SK-N-SH (cell line): ENCODE measurements around the gene IGF2BP2. TPM values are rescaled to one million over a fixed set of nuclear protein-coding genes. Genes with fewer than 3 reads are reported as not detected.

Source experiments
- CTCF ChIA-PET: fragments of 300-600, 350-600 bp; formaldehyde crosslinking; extraction: SDS; loops from one replicate; lab custom pipeline; 2021; lab: Yijun Ruan, JAX
- POLR2A ChIA-PET: fragments of 350-600 bp; sonication (Branson Sonifier 250); formaldehyde crosslinking; extraction: SDS; loops from one replicate; lab custom pipeline; 2020; ENCODE audit warnings: antibody characterized with exemption, inconsistent platforms; lab: Yijun Ruan, JAX
- DNase-seq: peaks from one replicate; pipeline ENCODE4 v3.0.0; 2012
- H2AFZ ChIP-seq: fragments of 200-600 bp; sonication (generic); 2 replicates; pipeline ENCODE4 v1.8.1; 2016; ENCODE audit warnings: antibody characterized with exemption, mild to moderate bottlenecking, low read depth
- H3F3A ChIP-seq: fragments of 200-600 bp; sonication (generic); replicated peaks from 2 replicates; pipeline ENCODE3; 2016; ENCODE audit warnings: antibody characterized with exemption, mild to moderate bottlenecking; ENCODE audit not compliant: insufficient read depth
- H3K27ac ChIP-seq, 2 experiments: fragments of 200-500 bp in 1 of 2; fragments of 200-600 bp in 1 of 2; sonication (Bioruptor generic) in 1 of 2; sonication (generic), shearing (Covaris generic) in 1 of 2; 2 replicates each; pipeline versions ENCODE4 v1.5.1 to v1.6.1; 2014 to 2016; ENCODE audit warnings: low read depth in 2 of 2, inconsistent platforms in 1 of 2, low read length in 1 of 2, mild to moderate bottlenecking in 1 of 2, mixed read lengths in 1 of 2
- H3K27me3 ChIP-seq: fragments of 200-600 bp; sonication (generic), shearing (Covaris generic); 2 replicates; pipeline ENCODE4 v1.6.1; 2016; ENCODE audit warnings: mixed run types; ENCODE audit not compliant: insufficient read depth
- H3K36me3 ChIP-seq, 2 experiments: fragments of 200-500 bp in 1 of 2; fragments of 200-600 bp in 1 of 2; sonication (Bioruptor generic) in 1 of 2; sonication (generic) in 1 of 2; replicated peaks in 1 of 2; 2 replicates each; pipeline versions ENCODE3 to v1.5.1; 2014 to 2016; ENCODE audit warnings: low read length in 1 of 2, mild to moderate bottlenecking in 1 of 2; ENCODE audit not compliant: insufficient read depth in 2 of 2, control insufficient read depth in 1 of 2
- H3K4me1 ChIP-seq, 2 experiments: fragments of 200-500 bp in 1 of 2; fragments of 200-600 bp in 1 of 2; sonication (Bioruptor generic) in 1 of 2; sonication (generic), shearing (Covaris generic) in 1 of 2; 2 replicates each; pipeline versions ENCODE4 v1.5.1 to v1.6.1; 2014 to 2016; ENCODE audit warnings: low read depth in 1 of 2, low read length in 1 of 2, mixed run types in 1 of 2; ENCODE audit not compliant: insufficient read depth in 2 of 2, control insufficient read depth in 1 of 2
- H3K4me2 ChIP-seq: fragments of 200-600 bp; sonication (generic), shearing (Covaris generic); 2 replicates; pipeline ENCODE4 v1.6.1; 2017; ENCODE audit warnings: mixed run types
- H3K4me3 ChIP-seq, 2 experiments: fragments of 200-500 bp in 1 of 2; fragments of 200-600 bp in 1 of 2; sonication (Bioruptor generic) in 1 of 2; sonication (generic), shearing (Covaris generic) in 1 of 2; 2 replicates each; pipeline versions ENCODE4 v1.5.1 to v1.8.1; 2014 to 2016; ENCODE audit warnings: low read depth in 2 of 2, inconsistent platforms in 1 of 2, low read length in 1 of 2, mild to moderate bottlenecking in 1 of 2, mixed read lengths in 1 of 2, moderate library complexity in 1 of 2
- H3K79me2 ChIP-seq: fragments of 200-600 bp; sonication (generic); 2 replicates; pipeline ENCODE4 v1.8.1; 2017; ENCODE audit warnings: mild to moderate bottlenecking; ENCODE audit not compliant: insufficient read depth
- H3K9ac ChIP-seq: fragments of 200-600 bp; sonication (generic); 2 replicates; pipeline ENCODE4 v1.6.1; 2017; ENCODE audit warnings: mixed run types
- H3K9me2 ChIP-seq: fragments of 200-600 bp; sonication (generic); 2 replicates; pipeline ENCODE4 v1.6.1; 2017; ENCODE audit warnings: mixed run types
- H3K9me3 ChIP-seq: fragments of 200-600 bp; sonication (generic); 2 replicates; pipeline ENCODE4 v1.6.1; 2017; ENCODE audit warnings: mixed run types, mild to moderate bottlenecking, moderate library complexity
- H4K20me1 ChIP-seq: fragments of 200-600 bp; sonication (generic); 2 replicates; pipeline ENCODE4 v1.6.1; 2017; ENCODE audit warnings: mild to moderate bottlenecking, mixed run types; ENCODE audit not compliant: insufficient read depth
- ELF1 ChIP-seq: IDR thresholded peaks from 2 replicates; pipeline ENCODE4 v1.4.0; 2012
- FOSL2 ChIP-seq: IDR thresholded peaks from 2 replicates; pipeline ENCODE4 v1.4.0; 2012; ENCODE audit warnings: low read depth, mild to moderate bottlenecking, moderate library complexity, borderline replicate concordance
- FOXJ3 ChIP-seq: sonication (generic); formaldehyde crosslinking; IDR thresholded peaks from 2 replicates; pipeline ENCODE4 v1.5.1; 2020; ENCODE audit warnings: mild to moderate bottlenecking, missing genetic modification reagents
- GABPA ChIP-seq: IDR thresholded peaks from 2 replicates; pipeline ENCODE4 v1.4.0; 2012; ENCODE audit warnings: low read depth, mild to moderate bottlenecking
- GATA2 ChIP-seq: sonication (generic); formaldehyde crosslinking; IDR thresholded peaks from 2 replicates; pipeline ENCODE4 v1.5.0; 2020; ENCODE audit warnings: mild to moderate bottlenecking, missing genetic modification reagents
- JUND ChIP-seq: IDR thresholded peaks from 2 replicates; pipeline ENCODE4 v1.4.0; 2012
- MEF2A ChIP-seq: IDR thresholded peaks from 2 replicates; pipeline ENCODE4 v1.4.0; 2012; ENCODE audit warnings: low read depth, borderline replicate concordance
- MXI1 ChIP-seq: IDR thresholded peaks from 2 replicates; pipeline ENCODE4 v1.6.1; 2012; ENCODE audit warnings: mild to moderate bottlenecking, low read depth, low read length, improper control_type of control experiment
- POLR2AphosphoS5 ChIP-seq: IDR thresholded peaks from 2 replicates; pipeline ENCODE4 v1.6.1; 2012; ENCODE audit warnings: low read depth, low read length
- RAD21 ChIP-seq: IDR thresholded peaks from 2 replicates; pipeline ENCODE4 v1.6.1; 2012; ENCODE audit warnings: mild to moderate bottlenecking, low read length
- RCOR1 ChIP-seq: fragments of 150-350 bp; IDR thresholded peaks from 2 replicates; pipeline ENCODE4 v1.6.1; 2017; ENCODE audit warnings: antibody characterized with exemption, low read length
- RFX5 ChIP-seq: IDR thresholded peaks from 2 replicates; pipeline ENCODE4 v1.6.1; 2012; ENCODE audit warnings: mild to moderate bottlenecking, improper control_type of control experiment, low read length
- RXRA ChIP-seq: IDR thresholded peaks from 2 replicates; pipeline ENCODE4 v1.4.0; 2012; ENCODE audit warnings: low read depth, mild to moderate bottlenecking, borderline replicate concordance
- SMC3 ChIP-seq: IDR thresholded peaks from 2 replicates; pipeline ENCODE4 v1.6.1; 2012; ENCODE audit warnings: low read depth, low read length, improper control_type of control experiment
- TCF12 ChIP-seq: IDR thresholded peaks from 2 replicates; pipeline ENCODE4 v1.4.0; 2012
- TEAD4 ChIP-seq: IDR thresholded peaks from 2 replicates; pipeline ENCODE4 v1.4.0; 2012; ENCODE audit warnings: mild to moderate bottlenecking, borderline replicate concordance; ENCODE audit not compliant: insufficient read depth
- YY1 ChIP-seq: IDR thresholded peaks from 2 replicates; pipeline ENCODE4 v1.4.0; 2012; ENCODE audit warnings: low read depth, mild to moderate bottlenecking
- WGBS: methylation state at CpG from one replicate; pipeline ENCODE4 v1.1.6; 2017; ENCODE audit warnings: low lambda C conversion rate; 5-methylcytosine and 5-hydroxymethylcytosine counted together
- polyA plus RNA-seq, 3 experiments: library from polyadenylated mRNA; depleted of rRNA; stranded (reverse); fragments of >200 nt; gene quantifications; 2 replicates each; pipeline ENCODE4 v1.2.3, GENCODE V29; 2012
- TF ChIP-seq, protein P1 (sequence below): fragments of 150-350 bp; IDR thresholded peaks from 2 replicates; pipeline ENCODE4 v1.6.1; 2016; ENCODE audit warnings: mild to moderate bottlenecking, low read depth, low read length
- TF ChIP-seq, protein P2 (sequence below): IDR thresholded peaks from 2 replicates; pipeline ENCODE4 v1.4.0; 2012; ENCODE audit warnings: low read depth
- TF ChIP-seq, protein P3 (sequence below): IDR thresholded peaks from 2 replicates; pipeline ENCODE4 v1.6.1; 2012; ENCODE audit warnings: mild to moderate bottlenecking, low read depth, low read length, moderate library complexity
- TF ChIP-seq, protein P4 (sequence below): IDR thresholded peaks from 2 replicates; pipeline ENCODE4 v1.4.0; 2012; ENCODE audit warnings: low read depth, borderline replicate concordance
- TF ChIP-seq, protein P5 (sequence below): fragments of 200-600 bp; sonication (generic); IDR thresholded peaks from 2 replicates; pipeline ENCODE4 v1.6.1; 2017; ENCODE audit warnings: antibody characterized with exemption, mild to moderate bottlenecking, moderate library complexity

The IGF2BP2 gene
- polyA plus RNA-seq, 1 of the 3 experiments (the other 2 are of a cell fraction), result 5.4 TPM

DNA sequence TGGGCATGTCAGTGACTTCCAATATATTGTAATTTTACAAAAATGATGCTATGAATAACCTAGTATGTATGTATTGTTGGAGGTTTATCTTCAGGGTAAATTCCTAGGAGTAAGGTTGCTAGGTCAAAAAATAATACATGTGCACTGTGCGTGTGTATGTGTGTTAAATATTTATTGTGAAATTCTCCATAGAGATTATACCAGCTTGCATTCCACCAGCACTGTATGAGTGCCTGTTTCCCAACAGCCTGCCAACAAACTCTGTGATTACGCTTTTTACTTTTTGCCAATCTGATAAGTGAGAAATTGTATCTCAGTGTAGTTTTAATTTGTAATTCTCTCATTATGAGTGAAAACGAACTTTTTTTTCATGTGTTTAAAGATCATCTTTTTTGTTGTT, 12.6 kb upstream of the IGF2BP2 start:
- Histone ChIP-seq H3K79me2 (no peaks in the 10 kb centered on the region), H3K36me3 (no peaks in the 10 kb centered on the region), H3K4me3 (no peak overlapping the region), H3K4me2 (no peak overlapping the region), H3F3A (no peaks in the 10 kb centered on the region)
- TF ChIP-seq RCOR1, result no peak
- no peak for TF ChIP-seq TEAD4
- TF ChIP-seq, protein P1, sequence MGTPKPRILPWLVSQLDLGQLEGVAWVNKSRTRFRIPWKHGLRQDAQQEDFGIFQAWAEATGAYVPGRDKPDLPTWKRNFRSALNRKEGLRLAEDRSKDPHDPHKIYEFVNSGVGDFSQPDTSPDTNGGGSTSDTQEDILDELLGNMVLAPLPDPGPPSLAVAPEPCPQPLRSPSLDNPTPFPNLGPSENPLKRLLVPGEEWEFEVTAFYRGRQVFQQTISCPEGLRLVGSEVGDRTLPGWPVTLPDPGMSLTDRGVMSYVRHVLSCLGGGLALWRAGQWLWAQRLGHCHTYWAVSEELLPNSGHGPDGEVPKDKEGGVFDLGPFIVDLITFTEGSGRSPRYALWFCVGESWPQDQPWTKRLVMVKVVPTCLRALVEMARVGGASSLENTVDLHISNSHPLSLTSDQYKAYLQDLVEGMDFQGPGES, result no peak
- TF ChIP-seq YY1, result no peak
- no peak for TF ChIP-seq GATA2 (CRISPR knock-in tag)
- no peak for TF ChIP-seq RFX5
- no peak for TF ChIP-seq SMC3
- TF ChIP-seq GABPA, result no peak
- TF ChIP-seq, protein P2, sequence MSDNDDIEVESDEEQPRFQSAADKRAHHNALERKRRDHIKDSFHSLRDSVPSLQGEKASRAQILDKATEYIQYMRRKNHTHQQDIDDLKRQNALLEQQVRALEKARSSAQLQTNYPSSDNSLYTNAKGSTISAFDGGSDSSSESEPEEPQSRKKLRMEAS, result no peak
- TF ChIP-seq FOSL2, result no peak
- no peak for TF ChIP-seq MXI1
- TF ChIP-seq, protein P3, sequence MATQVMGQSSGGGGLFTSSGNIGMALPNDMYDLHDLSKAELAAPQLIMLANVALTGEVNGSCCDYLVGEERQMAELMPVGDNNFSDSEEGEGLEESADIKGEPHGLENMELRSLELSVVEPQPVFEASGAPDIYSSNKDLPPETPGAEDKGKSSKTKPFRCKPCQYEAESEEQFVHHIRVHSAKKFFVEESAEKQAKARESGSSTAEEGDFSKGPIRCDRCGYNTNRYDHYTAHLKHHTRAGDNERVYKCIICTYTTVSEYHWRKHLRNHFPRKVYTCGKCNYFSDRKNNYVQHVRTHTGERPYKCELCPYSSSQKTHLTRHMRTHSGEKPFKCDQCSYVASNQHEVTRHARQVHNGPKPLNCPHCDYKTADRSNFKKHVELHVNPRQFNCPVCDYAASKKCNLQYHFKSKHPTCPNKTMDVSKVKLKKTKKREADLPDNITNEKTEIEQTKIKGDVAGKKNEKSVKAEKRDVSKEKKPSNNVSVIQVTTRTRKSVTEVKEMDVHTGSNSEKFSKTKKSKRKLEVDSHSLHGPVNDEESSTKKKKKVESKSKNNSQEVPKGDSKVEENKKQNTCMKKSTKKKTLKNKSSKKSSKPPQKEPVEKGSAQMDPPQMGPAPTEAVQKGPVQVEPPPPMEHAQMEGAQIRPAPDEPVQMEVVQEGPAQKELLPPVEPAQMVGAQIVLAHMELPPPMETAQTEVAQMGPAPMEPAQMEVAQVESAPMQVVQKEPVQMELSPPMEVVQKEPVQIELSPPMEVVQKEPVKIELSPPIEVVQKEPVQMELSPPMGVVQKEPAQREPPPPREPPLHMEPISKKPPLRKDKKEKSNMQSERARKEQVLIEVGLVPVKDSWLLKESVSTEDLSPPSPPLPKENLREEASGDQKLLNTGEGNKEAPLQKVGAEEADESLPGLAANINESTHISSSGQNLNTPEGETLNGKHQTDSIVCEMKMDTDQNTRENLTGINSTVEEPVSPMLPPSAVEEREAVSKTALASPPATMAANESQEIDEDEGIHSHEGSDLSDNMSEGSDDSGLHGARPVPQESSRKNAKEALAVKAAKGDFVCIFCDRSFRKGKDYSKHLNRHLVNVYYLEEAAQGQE, result no peak
- TF ChIP-seq, all 33 proteins: peak for 0
- ChIA-PET CTCF (no interaction called here), POLR2A (no interaction called here)
- H3K4me1 ChIP-seq, result no peaks in the 10 kb centered on the region
- no peak overlapping the region for H3K9ac ChIP-seq
- H2AFZ ChIP-seq, result no peak overlapping the region; the same call in 1 of the 2 replicates
- no peaks in the 10 kb centered on the region for H3K9me2 ChIP-seq
- no peaks in the 10 kb centered on the region for H4K20me1 ChIP-seq
- 39% methylated on average over 3 of the region's 3 CpGs for WGBS
- no peaks in the 10 kb centered on the region for H3K27me3 ChIP-seq
- H3K9me3 ChIP-seq, result no peaks in the 10 kb centered on the region
- DNase-seq, result no peak
- H3K27ac ChIP-seq, result no peak overlapping the region

DNA sequence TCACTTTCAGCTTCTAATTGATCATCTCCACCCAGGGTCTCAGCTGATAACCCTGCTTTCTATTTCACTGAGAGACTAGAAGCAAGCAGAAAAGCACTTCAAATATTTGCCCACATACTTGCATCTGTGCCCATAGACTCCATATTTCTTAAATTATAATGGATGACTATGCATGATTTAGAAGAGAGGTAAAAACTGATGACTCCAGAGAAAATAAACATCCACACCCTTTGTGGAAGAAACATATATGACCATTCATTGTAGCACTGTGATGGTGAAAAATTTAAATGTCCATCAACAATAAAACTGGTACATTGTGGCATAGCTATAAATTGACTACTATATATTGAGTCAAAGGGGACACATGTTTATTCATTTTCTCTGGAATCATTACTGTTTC, 7.1 kb upstream of the IGF2BP2 start:
- Histone ChIP-seq H3K79me2 (peaks cover 6% of the 10 kb centered on the region), H2AFZ (no peak overlapping the region), H3K4me3 (no peak overlapping the region), H3K4me1 (no peaks in the 10 kb centered on the region), H3K27ac (no peak overlapping the region), H3F3A (peaks cover 10% of the 10 kb centered on the region), H4K20me1 (no peaks in the 10 kb centered on the region), H3K36me3 (peaks cover 2 to 31% of the 10 kb centered on the region in 2 experiments), H3K9ac (no peak overlapping the region), H3K9me2 (no peaks in the 10 kb centered on the region), H3K9me3 (peaks cover 6% of the 10 kb centered on the region), H3K4me2 (no peak overlapping the region), H3K27me3 (no peaks in the 10 kb centered on the region)
- ChIA-PET CTCF (interaction anchor here (1.4 kb wide), 2 partner anchors 64 to 172 kb away, joined by 3 to 5 read pairs; no protein-coding TSS in a partner anchor), POLR2A (no interaction called here)
- no peak for DNase-seq
- TF ChIP-seq POLR2AphosphoS5 (no peak), MEF2A (no peak), ELF1 (no peak), RXRA (no peak), JUND (no peak), RAD21 (no peak), FOXJ3 (CRISPR knock-in tag) (no peak), TCF12 (no peak), FOSL2 (no peak)
- TF ChIP-seq, protein P2, result no peak
- TF ChIP-seq, protein P4, sequence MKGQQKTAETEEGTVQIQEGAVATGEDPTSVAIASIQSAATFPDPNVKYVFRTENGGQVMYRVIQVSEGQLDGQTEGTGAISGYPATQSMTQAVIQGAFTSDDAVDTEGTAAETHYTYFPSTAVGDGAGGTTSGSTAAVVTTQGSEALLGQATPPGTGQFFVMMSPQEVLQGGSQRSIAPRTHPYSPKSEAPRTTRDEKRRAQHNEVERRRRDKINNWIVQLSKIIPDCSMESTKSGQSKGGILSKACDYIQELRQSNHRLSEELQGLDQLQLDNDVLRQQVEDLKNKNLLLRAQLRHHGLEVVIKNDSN, result no peak
- TF ChIP-seq, protein P5, sequence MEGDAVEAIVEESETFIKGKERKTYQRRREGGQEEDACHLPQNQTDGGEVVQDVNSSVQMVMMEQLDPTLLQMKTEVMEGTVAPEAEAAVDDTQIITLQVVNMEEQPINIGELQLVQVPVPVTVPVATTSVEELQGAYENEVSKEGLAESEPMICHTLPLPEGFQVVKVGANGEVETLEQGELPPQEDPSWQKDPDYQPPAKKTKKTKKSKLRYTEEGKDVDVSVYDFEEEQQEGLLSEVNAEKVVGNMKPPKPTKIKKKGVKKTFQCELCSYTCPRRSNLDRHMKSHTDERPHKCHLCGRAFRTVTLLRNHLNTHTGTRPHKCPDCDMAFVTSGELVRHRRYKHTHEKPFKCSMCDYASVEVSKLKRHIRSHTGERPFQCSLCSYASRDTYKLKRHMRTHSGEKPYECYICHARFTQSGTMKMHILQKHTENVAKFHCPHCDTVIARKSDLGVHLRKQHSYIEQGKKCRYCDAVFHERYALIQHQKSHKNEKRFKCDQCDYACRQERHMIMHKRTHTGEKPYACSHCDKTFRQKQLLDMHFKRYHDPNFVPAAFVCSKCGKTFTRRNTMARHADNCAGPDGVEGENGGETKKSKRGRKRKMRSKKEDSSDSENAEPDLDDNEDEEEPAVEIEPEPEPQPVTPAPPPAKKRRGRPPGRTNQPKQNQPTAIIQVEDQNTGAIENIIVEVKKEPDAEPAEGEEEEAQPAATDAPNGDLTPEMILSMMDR, result no peak
